GM21529 (cell line): ENCODE data around the gene ZNF143.
A peak's percentile ranks its signal among the peaks of the same experiment; 100 is the strongest.
"Not testable (repeated sequence)": the region's sequence is repeated elsewhere in the genome, so short reads cannot be mapped to it uniquely, and the experiment has no call there.

Experiments used
- ATAC-seq: cut with Tn5 transposase; IDR thresholded peaks from one replicate; pipeline ENCODE4 v1.9.1; 2021; ENCODE audit not compliant: unreplicated experiment

Gene ZNF143

GRCh38 chr11:9460322-9461062 lies at the start of gene ZNF143:
ZNF143 (plus strand) TSS chr11:9461012; CDS start chr11:9471309, 10,297 bp downstream.
- ATAC-seq = peak; percentile 82

GRCh38 chr11:9428706-9429105 lies 32.1 kb upstream of the ZNF143 start:
- no peak for ATAC-seq

- ATAC-seq = no peak
These were observed 22.2 kb upstream of the ZNF143 start for GRCh38 chr11:9438611-9439010.

- ATAC-seq = no peak
These were observed 14.6 kb upstream of the ZNF143 start for GRCh38 chr11:9446230-9446629.

GRCh38 chr11:9448576-9449352 lies 12.0 kb upstream of the ZNF143 start:
- no peak for ATAC-seq

GRCh38 chr11:9452023-9452422 lies 8.8 kb upstream of the ZNF143 start:
- ATAC-seq = not testable (repeated sequence)

GRCh38 chr11:9455722-9456121 lies 5.1 kb upstream of the ZNF143 start:
- ATAC-seq = no peak

GRCh38 chr11:9459667-9460321 lies 1.0 kb upstream of the ZNF143 start:
- ATAC-seq = no peak

- peak; percentile 40 for ATAC-seq
These were observed 399 bp downstream of the ZNF143 start for GRCh38 chr11:9461063-9461759.

GRCh38 chr11:9461760-9462134 lies 935 bp downstream of the ZNF143 start:
- no peak for ATAC-seq

- no peak for ATAC-seq
These were observed 1.5 kb downstream of the ZNF143 start for GRCh38 chr11:9462172-9462799.

GRCh38 chr11:9462806-9463537 lies 2.2 kb downstream of the ZNF143 start:
- no peak for ATAC-seq

GRCh38 chr11:9470765-9471164 lies 10.0 kb downstream of the ZNF143 start:
- no peak for ATAC-seq

GRCh38 chr11:9473408-9473807 lies 12.6 kb downstream of the ZNF143 start:
- ATAC-seq = no peak

GRCh38 chr11:9479899-9480298 lies 19.1 kb downstream of the ZNF143 start:
- no peak for ATAC-seq

GRCh38 chr11:9489080-9489765 lies 28.4 kb downstream of the ZNF143 start:
- no peak for ATAC-seq

GRCh38 chr11:9490376-9490775 lies 29.6 kb downstream of the ZNF143 start:
- ATAC-seq = no peak

GRCh38 chr11:9493492-9493891 lies 32.7 kb downstream of the ZNF143 start:
- no peak for ATAC-seq

GRCh38 chr11:9494316-9494715 lies 33.5 kb downstream of the ZNF143 start:
- ATAC-seq = no peak
